Measurements from ENCODE around the gene TOB2. TPM values are rescaled to one million over a fixed set of nuclear protein-coding genes. Genes with fewer than 3 reads are reported as not detected.
A peak's percentile ranks its signal among the peaks of the same experiment; 100 is the strongest.

The TOB2 gene
- total and polyA plus RNA-seq, 12 donors: 26.4 to 84.9 (median 39.8) TPM

DNA sequence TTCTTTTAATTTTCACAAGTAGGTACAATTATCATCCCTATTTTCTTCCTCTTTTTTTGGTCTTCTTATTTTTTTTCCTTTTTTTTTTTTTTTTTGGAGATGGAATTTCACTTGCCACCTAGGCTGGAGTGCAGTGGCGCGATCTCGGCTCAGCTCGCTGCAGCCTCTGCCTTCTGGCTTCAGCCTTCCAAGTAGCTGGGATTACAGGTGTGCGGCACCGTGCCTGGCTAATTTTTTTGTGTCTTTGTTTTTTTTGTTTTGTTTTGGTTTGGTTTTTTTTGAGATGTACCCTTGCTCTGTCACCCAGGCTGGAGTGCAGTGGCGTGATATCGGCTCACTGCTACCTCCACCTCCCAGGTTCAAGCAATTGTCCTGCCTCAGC, 16.7 kb downstream of the TOB2 start:
- Histone ChIP-seq H3K4me1 (peaks cover 4 to 23% (median 12%) of the 10 kb centered on the region in 9 donors), H3K4me3 (no peak overlapping the region), H3K36me3 (peaks cover 0 to 81% (median 12%) of the 10 kb centered on the region in 9 donors), H3K27me3 (no peaks in the 10 kb centered on the region), H3K9me3 (no peaks in the 10 kb centered on the region), H3K27ac (no peak overlapping the region)
- ATAC-seq (no peak), DNase-seq (no peak)
- intact Hi-C loops (cut with DNase I): no loop called here
- TF ChIP-seq, protein P1, sequence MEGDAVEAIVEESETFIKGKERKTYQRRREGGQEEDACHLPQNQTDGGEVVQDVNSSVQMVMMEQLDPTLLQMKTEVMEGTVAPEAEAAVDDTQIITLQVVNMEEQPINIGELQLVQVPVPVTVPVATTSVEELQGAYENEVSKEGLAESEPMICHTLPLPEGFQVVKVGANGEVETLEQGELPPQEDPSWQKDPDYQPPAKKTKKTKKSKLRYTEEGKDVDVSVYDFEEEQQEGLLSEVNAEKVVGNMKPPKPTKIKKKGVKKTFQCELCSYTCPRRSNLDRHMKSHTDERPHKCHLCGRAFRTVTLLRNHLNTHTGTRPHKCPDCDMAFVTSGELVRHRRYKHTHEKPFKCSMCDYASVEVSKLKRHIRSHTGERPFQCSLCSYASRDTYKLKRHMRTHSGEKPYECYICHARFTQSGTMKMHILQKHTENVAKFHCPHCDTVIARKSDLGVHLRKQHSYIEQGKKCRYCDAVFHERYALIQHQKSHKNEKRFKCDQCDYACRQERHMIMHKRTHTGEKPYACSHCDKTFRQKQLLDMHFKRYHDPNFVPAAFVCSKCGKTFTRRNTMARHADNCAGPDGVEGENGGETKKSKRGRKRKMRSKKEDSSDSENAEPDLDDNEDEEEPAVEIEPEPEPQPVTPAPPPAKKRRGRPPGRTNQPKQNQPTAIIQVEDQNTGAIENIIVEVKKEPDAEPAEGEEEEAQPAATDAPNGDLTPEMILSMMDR (IDR thresholded peaks at IDR 0.05): no peak
- 96 to 97% methylated on average over 8 of the region's 8 CpGs for WGBS, 2 donors

DNA sequence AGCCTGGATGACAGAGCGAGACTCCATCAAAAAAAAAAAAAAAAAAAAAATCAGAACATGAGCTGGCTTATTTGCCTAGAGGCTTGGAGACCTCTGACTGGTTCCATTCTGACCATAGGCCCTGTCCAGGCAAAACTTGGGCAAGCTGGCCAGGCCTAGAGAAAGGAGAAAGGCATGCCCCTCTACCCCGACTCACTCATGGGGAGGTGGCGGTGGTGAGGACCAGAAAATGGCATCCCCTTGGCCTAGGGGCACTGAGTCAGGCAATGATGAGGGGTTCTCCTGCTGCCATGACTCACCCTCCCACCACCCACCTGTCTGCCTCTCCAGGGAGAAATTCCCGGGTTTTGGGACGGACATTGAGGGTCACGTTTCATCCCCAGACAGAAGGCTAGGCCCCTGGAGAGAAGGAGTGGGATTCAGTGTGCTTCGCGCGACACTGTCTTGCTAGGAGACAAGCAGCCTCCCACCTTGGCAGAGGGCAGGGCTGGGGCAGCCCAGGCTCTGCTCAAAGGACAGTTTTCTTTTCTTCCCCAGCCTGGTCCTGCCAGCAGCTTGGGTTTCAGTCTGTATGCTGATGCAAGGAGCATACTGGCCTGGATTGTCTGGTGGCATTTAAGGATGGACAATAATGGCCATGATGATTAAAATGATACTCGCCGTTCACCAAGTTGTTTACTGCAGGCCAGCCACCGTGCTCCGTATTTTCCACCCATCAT, 17.2 kb downstream of the TOB2 start:
- H3K9me3 ChIP-seq: no peaks in the 10 kb centered on the region
- no peak overlapping the region for H3K4me3 ChIP-seq
- DNase-seq (no peak), ATAC-seq (peak in 1 of 8 donors; percentile 6)
- peak overlapping the region in 1 of 10 donors; percentile 21 for H3K27ac ChIP-seq
- H3K4me1 ChIP-seq: peaks cover 0 to 17% (median 8%) of the 10 kb centered on the region in 9 donors
- 87 to 88% methylated on average over 13 of the region's 13 CpGs for WGBS, 2 donors
- intact Hi-C loops (cut with DNase I): no loop called here
- peaks cover 0 to 81% (median 16%) of the 10 kb centered on the region in 9 donors for H3K36me3 ChIP-seq
- TF ChIP-seq, protein P1 (IDR thresholded peaks at IDR 0.05): no peak
- no peaks in the 10 kb centered on the region for H3K27me3 ChIP-seq

- H3K9me3 ChIP-seq: no peaks in the 10 kb centered on the region
- 61 to 72% methylated on average over 9 of the region's 9 CpGs for WGBS, 2 donors
- TF ChIP-seq, protein P1 (IDR thresholded peaks at IDR 0.05): no peak
- peaks cover 0 to 69% (median 19%) of the 10 kb centered on the region in 9 donors for H3K36me3 ChIP-seq
- no peaks in the 10 kb centered on the region for H3K27me3 ChIP-seq
- ATAC-seq (peak in 1 of 8 donors; percentile 20), DNase-seq (no peak)
- H3K4me3 ChIP-seq: no peak overlapping the region
- H3K4me1 ChIP-seq: no peaks in the 10 kb centered on the region
- H3K27ac ChIP-seq: no peak overlapping the region
- intact Hi-C loops (cut with DNase I): no loop called here
Observed at GRCh38 chr22:41425660-41426365, 20.8 kb downstream of the TOB2 start.

DNA sequence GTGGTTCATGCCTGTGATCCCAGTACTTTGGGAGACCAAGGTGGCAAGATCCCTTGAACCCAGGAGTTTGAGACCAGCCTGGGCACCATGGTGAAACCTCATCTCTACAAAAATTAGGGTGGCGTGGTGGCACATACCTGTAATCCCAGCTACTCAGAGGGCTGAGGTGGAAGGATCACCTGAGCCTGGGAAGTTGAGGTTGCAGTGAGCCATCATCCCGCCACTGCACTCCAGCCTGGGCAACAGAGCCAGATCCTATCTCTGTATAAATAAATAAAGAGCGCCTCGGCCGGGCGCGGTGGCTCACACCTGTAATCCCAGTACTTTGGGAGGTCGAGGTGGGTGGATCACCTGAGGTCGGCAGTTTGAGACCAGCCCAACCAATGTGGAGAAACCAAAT, 27.9 kb downstream of the TOB2 start:
- H3K4me3 ChIP-seq: no peak overlapping the region

More for the DNA sequence above, 27.9 kb downstream of the TOB2 start:
- DNase-seq: no peak
- Histone ChIP-seq H3K27me3 (no peaks in the 10 kb centered on the region), H3K36me3 (peaks cover 0 to 17% (median 6%) of the 10 kb centered on the region in 9 donors), H3K4me1 (peaks cover 12 to 50% (median 44%) of the 10 kb centered on the region in 9 donors), H3K9me3 (no peaks in the 10 kb centered on the region), H3K27ac (peak overlapping the region; percentile 21 to 99 (median 89))
- intact Hi-C loops (cut with DNase I): no loop called here
- 91 to 94% methylated on average over 9 of the region's 9 CpGs for WGBS, 2 donors
- TF ChIP-seq, protein P1 (IDR thresholded peaks at IDR 0.05): no peak
- ATAC-seq: no peak

Data from heart right ventricle (tissue), 16 donors.